Heart right ventricle (tissue), 16 donors: Measurements from ENCODE around the gene UBE2C. TPM values are rescaled to one million over a fixed set of nuclear protein-coding genes. Genes with fewer than 3 reads are reported as not detected.

ENCODE experiments used
- ATAC-seq, 8 donors: fragments of 200-7000 bp; cut with Tn5 transposase; one replicate each; pipeline ENCODE4 v1.9.1; 2020; ENCODE audit warnings: mild to moderate bottlenecking in 8 of 8, moderate library complexity in 8 of 8, moderate number of reproducible peaks in 1 of 8
- DNase-seq, 2 donors: peaks; one replicate each; pipeline ENCODE4 v3.0.0-alpha.2; 2020
- H3K27ac ChIP-seq, 10 donors: fragments of 200-600 bp; sonication (generic) in 2 of 10; one replicate each; pipeline versions ENCODE4 v1.5.0 to v1.8.0; 2020 to 2022; ENCODE audit warnings: mild to moderate bottlenecking in 3 of 10
- H3K27me3 ChIP-seq, 7 donors: fragments of 200-600 bp; one replicate each; pipeline ENCODE4 v1.8.0; 2021 to 2022; ENCODE audit warnings: mild to moderate bottlenecking in 2 of 7
- H3K36me3 ChIP-seq, 9 donors: fragments of 200-600 bp; sonication (generic) in 1 of 9; one replicate each; pipeline versions ENCODE4 v1.5.0 to v1.8.0; 2020 to 2022; ENCODE audit warnings: mild to moderate bottlenecking in 2 of 9
- H3K4me1 ChIP-seq, 9 donors: fragments of 200-600 bp; sonication (generic) in 1 of 9; one replicate each; pipeline versions ENCODE4 v1.5.0 to v1.8.0; 2020 to 2022; ENCODE audit warnings: mild to moderate bottlenecking in 4 of 9
- H3K4me3 ChIP-seq, 10 donors: fragments of 200-600 bp; sonication (generic) in 2 of 10; one replicate each; pipeline versions ENCODE4 v1.5.0 to v1.8.0; 2020 to 2022; ENCODE audit warnings: mild to moderate bottlenecking in 7 of 10, moderate library complexity in 2 of 10
- H3K9me3 ChIP-seq, 11 donors: fragments of 200-600 bp in 10 of 11; sonication (generic) in 2 of 11; one replicate each; pipeline versions ENCODE4 v1.5.0 to v1.8.0; 2013 to 2022; ENCODE audit warnings: mild to moderate bottlenecking in 2 of 11, control low read depth in 1 of 11, moderate library complexity in 1 of 11
- WGBS, 2 donors: extraction: QIAGEN DNeasy Blood & Tissue Kit; methylation state at CpG; one replicate each; pipeline ENCODE4 v1.1.7; 2013; ENCODE audit warnings: inconsistent platforms in 1 of 2; 5-methylcytosine and 5-hydroxymethylcytosine counted together
- intact Hi-C, 10 donors: fragments of 100-400 bp; cut with DNase I; formaldehyde crosslinking; loops; one replicate each; pipeline versions ENCODE4 v1.11.1 to v1.14.2; 2022
- polyA plus RNA-seq, 2 donors: library from polyadenylated mRNA; stranded (reverse); fragments of 200-250 nt; gene quantifications; one replicate each; pipeline ENCODE4 v1.2.3, GENCODE V29; 2013
- total RNA-seq, 10 donors: library from RNA; stranded (reverse); fragmentation: NEBNext Ultra II Directional in 3 of 10; extraction: Animal tissue kit (Norgen Biotek cat#: 25700) in 3 of 10; gene quantifications; one replicate each; pipeline versions ENCODE4 v1.2.1 to v1.2.4, GENCODE V29; 2021 to 2023
- TF ChIP-seq, protein P1 (sequence below), 9 donors: fragments of 200-600 bp; sonication (generic) in 2 of 9; IDR thresholded peaks; one replicate each; pipeline versions ENCODE4 v1.5.0 to v1.8.0; 2021 to 2022; ENCODE audit warnings: antibody characterized with exemption in 9 of 9, mild to moderate bottlenecking in 5 of 9, moderate library complexity in 1 of 9
- donor health status: Arrhythmogenic right ventricular cardiomyopathy.
- donor health status: ischemic (EF 13 %, LVEDD 7.1; RV severe dilation, severe dysfunction).
- donor health status: healthy with polysubstance abuse.
- donor health status: DM: no; HTN: yes; CAD: no.
- donor health status: DM: no; HTN: no; CAD: no.
- donor health status: ischemic (EF 25% LVEDD 6.9; RV normal size, moderate dysfunction).
- donor health status: ischemic (EF 25% LVEDD 5.7; RV mildly dilated, moderate dysfunction).
- donor health status: healthy.
- donor health status: DM: yes; HTN: yes; CAD: no.
- donor health status: Ischemic cardiomyopathy.
- donor health status: ischemic (EF 35%, LVEDD 5.7; RV mildly dilated, moderate dysfunction).
- donor health status: nonischemic (EF 11% LVEDD 7.7; RV severe dilation, severe dysfunction).
- donor health status: DM: yes; HTN: yes; CAD: no.
- donor health status: PGD.
- donor health status: ischemic (EF 29% LVEDD 5.4; RV normal size, mild dysfunction).
- donor health status: nonischemic (EF 23%, LVEDD 6.1; RV moderate dilation, normal function).

Gene UBE2C
- total and polyA plus RNA-seq, 12 donors: 0.37 to 8.6 (median 1.1) TPM; not detected in 2

DNA sequence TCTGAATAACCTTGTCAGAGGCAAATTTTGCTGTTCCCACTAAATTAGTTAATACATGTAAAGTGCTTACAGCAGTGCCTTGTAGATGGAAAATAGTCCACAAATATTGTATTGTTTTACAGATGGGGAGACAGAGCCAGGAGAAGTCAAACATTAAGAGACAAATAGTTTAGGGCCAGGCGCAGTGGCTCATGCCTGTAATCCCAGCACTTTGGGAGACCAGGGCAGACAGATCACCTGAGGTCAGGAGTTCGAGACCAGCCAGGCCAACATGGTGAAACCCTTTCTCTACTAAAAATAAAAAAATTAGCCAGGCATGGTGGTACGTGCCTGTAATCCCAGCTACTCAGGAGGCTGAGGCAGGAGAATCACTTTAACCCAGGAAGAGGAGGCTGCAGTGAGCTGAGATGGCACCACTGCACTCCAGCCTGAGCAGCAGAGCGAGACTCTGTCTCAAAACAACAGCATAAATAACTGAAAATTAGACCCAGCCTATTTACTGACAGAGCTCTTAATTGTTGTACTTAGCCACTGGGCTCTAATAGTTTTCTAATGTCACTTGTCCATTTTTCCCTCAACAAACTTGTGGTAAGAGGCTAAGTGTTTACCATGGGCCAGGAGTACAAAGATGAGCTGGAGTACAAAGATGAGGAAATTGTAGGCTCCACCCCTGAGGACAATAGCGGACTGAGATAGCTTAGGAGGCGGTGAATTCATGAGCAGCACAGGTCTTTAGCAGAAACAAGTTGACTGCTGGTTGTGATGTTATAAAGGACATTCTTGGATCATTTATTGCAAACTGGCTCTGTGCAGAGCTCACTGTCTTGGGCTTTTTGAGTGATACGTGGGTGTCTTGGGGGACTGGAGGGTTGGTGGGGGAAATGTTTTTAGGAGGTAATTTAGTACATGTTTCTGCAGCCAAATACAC, 51.4 kb downstream of the UBE2C start:
- DNase-seq: no peak
- Histone ChIP-seq H3K4me1 (peaks cover 0 to 3% (median 0%) of the 10 kb centered on the region in 9 donors), H3K27me3 (no peaks in the 10 kb centered on the region), H3K9me3 (no peaks in the 10 kb centered on the region), H3K36me3 (peaks cover 0 to 8% (median 0%) of the 10 kb centered on the region in 9 donors), H3K27ac (no peak overlapping the region), H3K4me3 (no peak overlapping the region)
- intact Hi-C loops: no loop called here
- TF ChIP-seq, protein P1, sequence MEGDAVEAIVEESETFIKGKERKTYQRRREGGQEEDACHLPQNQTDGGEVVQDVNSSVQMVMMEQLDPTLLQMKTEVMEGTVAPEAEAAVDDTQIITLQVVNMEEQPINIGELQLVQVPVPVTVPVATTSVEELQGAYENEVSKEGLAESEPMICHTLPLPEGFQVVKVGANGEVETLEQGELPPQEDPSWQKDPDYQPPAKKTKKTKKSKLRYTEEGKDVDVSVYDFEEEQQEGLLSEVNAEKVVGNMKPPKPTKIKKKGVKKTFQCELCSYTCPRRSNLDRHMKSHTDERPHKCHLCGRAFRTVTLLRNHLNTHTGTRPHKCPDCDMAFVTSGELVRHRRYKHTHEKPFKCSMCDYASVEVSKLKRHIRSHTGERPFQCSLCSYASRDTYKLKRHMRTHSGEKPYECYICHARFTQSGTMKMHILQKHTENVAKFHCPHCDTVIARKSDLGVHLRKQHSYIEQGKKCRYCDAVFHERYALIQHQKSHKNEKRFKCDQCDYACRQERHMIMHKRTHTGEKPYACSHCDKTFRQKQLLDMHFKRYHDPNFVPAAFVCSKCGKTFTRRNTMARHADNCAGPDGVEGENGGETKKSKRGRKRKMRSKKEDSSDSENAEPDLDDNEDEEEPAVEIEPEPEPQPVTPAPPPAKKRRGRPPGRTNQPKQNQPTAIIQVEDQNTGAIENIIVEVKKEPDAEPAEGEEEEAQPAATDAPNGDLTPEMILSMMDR (IDR thresholded peaks at IDR 0.05): no peak
- 91 to 92% methylated on average over 7 of the region's 7 CpGs for WGBS, 2 donors
- no peak for ATAC-seq

DNA sequence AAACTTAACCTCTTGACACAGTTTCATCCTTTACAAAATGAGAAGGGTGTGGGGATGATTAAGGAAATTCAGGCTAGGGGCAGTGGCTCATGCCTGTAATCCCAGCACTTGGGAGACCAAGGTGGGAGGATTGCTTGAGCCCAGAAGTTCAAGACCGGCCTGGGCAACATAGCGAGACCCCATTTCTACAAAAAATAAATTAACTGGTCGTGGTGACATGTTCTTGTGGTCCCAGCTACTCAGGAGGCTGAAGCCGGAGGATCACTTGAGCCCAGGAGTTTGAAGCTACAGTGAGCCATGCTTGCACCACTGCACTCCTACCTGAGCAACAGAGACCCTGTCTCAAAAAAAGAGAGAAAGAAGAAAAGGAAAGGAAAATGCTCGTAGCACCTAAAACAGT, 54.0 kb downstream of the UBE2C start:
- H3K4me1 ChIP-seq: no peaks in the 10 kb centered on the region
- peaks cover 0 to 3% (median 0%) of the 10 kb centered on the region in 9 donors for H3K36me3 ChIP-seq
- H3K4me3 ChIP-seq: no peak overlapping the region
- intact Hi-C loops: no loop called here
- TF ChIP-seq, protein P1 (IDR thresholded peaks at IDR 0.05): no peak
- no peaks in the 10 kb centered on the region for H3K27me3 ChIP-seq
- DNase-seq (no peak), ATAC-seq (no peak)
- H3K9me3 ChIP-seq: no peaks in the 10 kb centered on the region
- H3K27ac ChIP-seq: no peak overlapping the region
- WGBS, 2 donors: 91 to 93% methylated on average over 5 of the region's 5 CpGs

Other genes starting within 250 kb of the UBE2C start
- gene WFDC8, start 233.4 kb upstream of the UBE2C start, total RNA-seq: not detected
- gene WFDC8, start 233.4 kb upstream of the UBE2C start, polyA plus RNA-seq: not detected
- not detected for gene WFDC10A, start 182.9 kb upstream of the UBE2C start, total RNA-seq
- gene WFDC10A, start 182.9 kb upstream of the UBE2C start, polyA plus RNA-seq: not detected
- not detected for gene WFDC9, start 181.4 kb upstream of the UBE2C start, total RNA-seq
- gene WFDC9, start 181.4 kb upstream of the UBE2C start, polyA plus RNA-seq: not detected
- gene WFDC11, start 142.4 kb upstream of the UBE2C start, total RNA-seq: not detected
- gene WFDC11, start 142.4 kb upstream of the UBE2C start, polyA plus RNA-seq: not detected
- not detected for gene WFDC13, start 110.6 kb upstream of the UBE2C start, total RNA-seq
- gene WFDC13, start 110.6 kb upstream of the UBE2C start, polyA plus RNA-seq: not detected
- not detected for gene WFDC10B, start 107.6 kb upstream of the UBE2C start, total RNA-seq
- not detected for gene WFDC10B, start 107.6 kb upstream of the UBE2C start, polyA plus RNA-seq
- gene SPINT4, start 90.3 kb upstream of the UBE2C start, total RNA-seq: not detected
- not detected for gene SPINT4, start 90.3 kb upstream of the UBE2C start, polyA plus RNA-seq
- 1 to 10 TPM in 3 of 10 donors, under 1 TPM in 3, not detected in 4; 0.49 to 2.3 (median 0.99) TPM for gene WFDC3, start 20.8 kb upstream of the UBE2C start, total RNA-seq
- gene WFDC3, start 20.8 kb upstream of the UBE2C start, polyA plus RNA-seq: under 1 TPM; 0.44 to 0.75 TPM
- gene DNTTIP1, start 20.7 kb upstream of the UBE2C start, total RNA-seq: 10 to 100 TPM; 13.8 to 32.2 (median 23.3) TPM
- gene DNTTIP1, start 20.7 kb upstream of the UBE2C start, polyA plus RNA-seq: 10 to 100 TPM; 18.4 to 33.5 TPM
- gene TNNC2, start 14.7 kb downstream of the UBE2C start, total RNA-seq: under 1 TPM in 1 of 10 donors, not detected in 9; 0.44 TPM
- gene TNNC2, start 14.7 kb downstream of the UBE2C start, polyA plus RNA-seq: under 1 TPM; 0.59 to 0.88 TPM
- 10 to 100 TPM; 15.4 to 27.0 (median 19.3) TPM for gene SNX21, start 21.2 kb downstream of the UBE2C start, total RNA-seq
- gene SNX21, start 21.2 kb downstream of the UBE2C start, polyA plus RNA-seq: 10 to 100 TPM; 15.8 to 18.0 TPM
- gene ACOT8, start 44.7 kb downstream of the UBE2C start, total RNA-seq: 10 to 100 TPM; 21.3 to 34.1 (median 27.4) TPM
- 10 to 100 TPM; 39.9 to 46.6 TPM for gene ACOT8, start 44.7 kb downstream of the UBE2C start, polyA plus RNA-seq
- gene ZSWIM3, start 45.0 kb downstream of the UBE2C start, total RNA-seq: 1 to 10 TPM; 1.4 to 2.5 (median 2.0) TPM
- 1 to 10 TPM; 1.5 to 1.6 TPM for gene ZSWIM3, start 45.0 kb downstream of the UBE2C start, polyA plus RNA-seq
- gene ZSWIM1, start 68.6 kb downstream of the UBE2C start, total RNA-seq: 10 to 100 TPM in 6 of 10 donors, 1 to 10 TPM in 4; 9.2 to 12.0 (median 10.4) TPM
- gene ZSWIM1, start 68.6 kb downstream of the UBE2C start, polyA plus RNA-seq: 1 to 10 TPM; 3.8 to 4.9 TPM
- 1 to 10 TPM; 1.0 to 3.1 (median 2.0) TPM for gene SPATA25, start 75.0 kb downstream of the UBE2C start, total RNA-seq
- gene SPATA25, start 75.0 kb downstream of the UBE2C start, polyA plus RNA-seq: 1 to 10 TPM in 1 of 2 donors, under 1 TPM in 1; 0.65 to 4.3 TPM
- gene NEURL2, start 78.6 kb downstream of the UBE2C start, total RNA-seq: 10 to 100 TPM in 1 of 10 donors, 1 to 10 TPM in 9; 6.2 to 11.1 (median 8.3) TPM
- gene NEURL2, start 78.6 kb downstream of the UBE2C start, polyA plus RNA-seq: 1 to 10 TPM; 3.3 to 7.2 TPM
- gene CTSA, start 78.7 kb downstream of the UBE2C start, total RNA-seq: 100 to 1,000 TPM in 8 of 10 donors, 10 to 100 TPM in 2; 75.1 to 173 (median 112) TPM
- 10 to 100 TPM; 77.4 to 98.7 TPM for gene CTSA, start 78.7 kb downstream of the UBE2C start, polyA plus RNA-seq
- 100 to 1,000 TPM in 2 of 10 donors, 10 to 100 TPM in 8; 10.7 to 230 (median 32.7) TPM for gene PLTP, start 99.5 kb downstream of the UBE2C start, total RNA-seq
- 10 to 100 TPM; 39.2 to 55.8 TPM for gene PLTP, start 99.5 kb downstream of the UBE2C start, polyA plus RNA-seq
- gene PCIF1, start 122.0 kb downstream of the UBE2C start, total RNA-seq: 10 to 100 TPM; 23.6 to 33.1 (median 27.4) TPM
- 10 to 100 TPM; 20.8 to 28.8 TPM for gene PCIF1, start 122.0 kb downstream of the UBE2C start, polyA plus RNA-seq
- 10 to 100 TPM in 1 of 10 donors, 1 to 10 TPM in 9; 6.1 to 11.6 (median 7.3) TPM for gene ZNF335, start 159.6 kb downstream of the UBE2C start, total RNA-seq
- gene ZNF335, start 159.6 kb downstream of the UBE2C start, polyA plus RNA-seq: 10 to 100 TPM in 1 of 2 donors, 1 to 10 TPM in 1; 4.9 to 13.1 TPM
- 10 to 100 TPM in 1 of 10 donors, 1 to 10 TPM in 1, under 1 TPM in 8; 0.47 to 10.6 (median 0.86) TPM for gene MMP9, start 196.3 kb downstream of the UBE2C start, total RNA-seq
- under 1 TPM; 0.15 to 0.26 TPM for gene MMP9, start 196.3 kb downstream of the UBE2C start, polyA plus RNA-seq
- gene SLC12A5, start 216.6 kb downstream of the UBE2C start, total RNA-seq: 1 to 10 TPM in 1 of 10 donors, under 1 TPM in 2, not detected in 7; 0.28 to 1.3 (median 0.87) TPM
- gene SLC12A5, start 216.6 kb downstream of the UBE2C start, polyA plus RNA-seq: 1 to 10 TPM in 1 of 2 donors, not detected in 1; 1.2 TPM